Endothelial cell of umbilical vein (primary cell): ENCODE data around the gene ALOX5. TPM values are rescaled to one million over a fixed set of nuclear protein-coding genes. Genes with fewer than 3 reads are reported as not detected.

Experiments
- BruUV-seq: library from RNA; stranded (reverse); fragments of 400-500 nt; replicated peaks from 2 replicates; lab custom pipeline; 2021; lab: Mats Ljungman, UMichigan
- CTCF ChIA-PET: fragments of 300-600, 350-600 bp; sonication (Branson Sonifier 250); formaldehyde crosslinking; loops from one replicate; lab custom pipeline; 2021; ENCODE audit warnings: antibody characterized with exemption, inconsistent platforms; lab: Charles Lee
- POLR2A ChIA-PET: fragments of 300-600, 350-600 bp; sonication (Branson Sonifier 250); formaldehyde crosslinking; loops from one replicate; lab custom pipeline; 2021; ENCODE audit warnings: antibody characterized with exemption, inconsistent platforms; lab: Charles Lee
- DNase-seq: peaks from one replicate; pipeline ENCODE4 v3.0.0-alpha.2; 2011; ENCODE audit warnings: low read depth, low spot score
- FAIRE-seq: peaks from 2 replicates; lab custom pipeline; 2011; peaks lifted over from hg19 to GRCh38; lab: Jason Lieb, UNC
- H2AFZ ChIP-seq: 2 replicates; pipeline ENCODE4 v1.6.0; 2012; ENCODE audit warnings: low read depth, low read length, control low read depth, inconsistent platforms
- H3K27ac ChIP-seq: 2 replicates; pipeline ENCODE4 v1.5.1; 2011; ENCODE audit warnings: low read depth, mild to moderate bottlenecking, control low read depth, low read length, moderate library complexity; ENCODE audit not compliant: insufficient read depth
- H3K27me3 ChIP-seq, 2 experiments: 2 replicates each; pipeline versions ENCODE4 v1.6.0 to v1.6.1; 2011; ENCODE audit warnings: low read length in 2 of 2, mixed read lengths in 1 of 2; ENCODE audit not compliant: control insufficient read depth in 2 of 2, insufficient read depth in 2 of 2
- H3K36me3 ChIP-seq, 2 experiments: 2 replicates in 1 of 2; 3 replicates in 1 of 2; pipeline ENCODE4 v1.5.1; 2011; ENCODE audit warnings: low read length in 2 of 2, mild to moderate bottlenecking in 1 of 2, moderate library complexity in 1 of 2; ENCODE audit not compliant: control insufficient read depth in 2 of 2, insufficient read depth in 2 of 2; ENCODE audit errors: extremely low read depth in 1 of 2
- H3K4me1 ChIP-seq: 3 replicates; pipeline ENCODE4 v1.5.1; 2011; ENCODE audit warnings: mild to moderate bottlenecking, low read length; ENCODE audit not compliant: control insufficient read depth, insufficient read depth; ENCODE audit errors: extremely low read depth
- H3K4me2 ChIP-seq: 2 replicates; pipeline ENCODE4 v1.6.1; 2011; ENCODE audit warnings: low read length, control low read depth, mixed read lengths; ENCODE audit not compliant: insufficient read depth
- H3K4me3 ChIP-seq, 3 experiments: fragments of 200-600 bp in 1 of 3; sonication (generic), shearing (Covaris generic) in 1 of 3; replicated peaks in 1 of 3; 2 replicates each; pipeline ENCODE4 v1.5.1; 2011 to 2016; ENCODE audit warnings: control low read depth in 3 of 3, low read length in 3 of 3, mild to moderate bottlenecking in 2 of 3, inconsistent platforms in 1 of 3, low read depth in 1 of 3, moderate library complexity in 1 of 3; ENCODE audit not compliant: insufficient read depth in 1 of 3
- H3K79me2 ChIP-seq: 2 replicates; pipeline ENCODE4 v1.6.0; 2012; ENCODE audit warnings: low read length, inconsistent platforms; ENCODE audit not compliant: control insufficient read depth, insufficient read depth
- H3K9ac ChIP-seq: replicated peaks from 2 replicates; pipeline ENCODE3; 2011; ENCODE audit warnings: low read length, control low read depth; ENCODE audit not compliant: insufficient read depth; ENCODE audit errors: extremely low read depth
- H3K9me1 ChIP-seq: replicated peaks from 3 replicates; pipeline ENCODE4 v1.6.0; 2011; ENCODE audit warnings: mild to moderate bottlenecking, low read length; ENCODE audit not compliant: control insufficient read depth, insufficient read depth; ENCODE audit errors: extremely low read depth
- H3K9me3 ChIP-seq: replicated peaks from 2 replicates; pipeline ENCODE4 v1.5.1; 2012; ENCODE audit warnings: low read length, inconsistent platforms; ENCODE audit not compliant: control insufficient read depth, insufficient read depth
- H4K20me1 ChIP-seq: replicated peaks from 2 replicates; pipeline ENCODE3; 2011; ENCODE audit warnings: mild to moderate bottlenecking, low read length; ENCODE audit not compliant: control insufficient read depth, insufficient read depth; ENCODE audit errors: extremely low read depth
- EZH2 ChIP-seq: IDR thresholded peaks from 2 replicates; pipeline ENCODE4 v1.6.1; 2012; ENCODE audit warnings: borderline replicate concordance, low read depth, mild to moderate bottlenecking, moderate library complexity, low read length, inconsistent platforms; ENCODE audit not compliant: severe bottlenecking
- FOS ChIP-seq: IDR thresholded peaks from 2 replicates; pipeline ENCODE4 v1.6.1; 2011; ENCODE audit warnings: mild to moderate bottlenecking, low read length, moderate library complexity, borderline replicate concordance; ENCODE audit not compliant: insufficient read depth
- GATA2 ChIP-seq: IDR thresholded peaks from 2 replicates; pipeline ENCODE4 v1.7.0; 2011; ENCODE audit warnings: low read depth, mild to moderate bottlenecking, moderate library complexity, mixed read lengths, low read length; ENCODE audit not compliant: insufficient read length, insufficient read depth
- JUN ChIP-seq: IDR thresholded peaks from 2 replicates; pipeline ENCODE4 v1.6.1; 2011; ENCODE audit warnings: borderline replicate concordance, low read depth; ENCODE audit not compliant: insufficient read length, insufficient read depth
- MYC ChIP-seq: IDR thresholded peaks from one replicate; pipeline ENCODE4 v1.6.1; 2011; ENCODE audit warnings: mild to moderate bottlenecking, low read depth, low read length
- POLR2A ChIP-seq: IDR thresholded peaks from 2 replicates; pipeline ENCODE4 v1.6.1; 2012; ENCODE audit warnings: low read depth, mild to moderate bottlenecking, control low read depth, low read length
- POLR2AphosphoS5 ChIP-seq: IDR thresholded peaks from 2 replicates; pipeline ENCODE4 v1.6.1; 2012; ENCODE audit warnings: low read depth, mild to moderate bottlenecking, control low read depth, low read length, moderate library complexity; ENCODE audit not compliant: insufficient read depth
- dilution Hi-C: fragments of 300-500 bp; cut with MboI; formaldehyde crosslinking; loops from one replicate; pipeline ENCODE4 v1.15.0; 2019; ENCODE audit warnings: low sequenced_read_pairs; ENCODE audit not compliant: extremely low pct_ligation_motif_present
- intact Hi-C: fragments of 100-400 bp; cut with micrococcal nuclease; formaldehyde crosslinking; loops from one replicate; pipeline ENCODE4 v1.10.0; 2022
- polyA plus RNA-seq, 4 experiments: library from polyadenylated mRNA; depleted of rRNA in 3 of 4; stranded (reverse) in 3 of 4; unstranded in 1 of 4; fragments of >200 nt; gene quantifications; 2 replicates each; pipeline versions ENCODE4 v1.2.1 to v1.2.3, GENCODE V29; 2011 to 2012; ENCODE audit warnings: missing spikeins in 1 of 4
- total RNA-seq: library from RNA; stranded (reverse); gene quantifications from 2 replicates; pipeline ENCODE4 v1.2.3, GENCODE V29; 2021
- TF ChIP-seq, protein P1 (sequence below): IDR thresholded peaks from 2 replicates; pipeline ENCODE4 v1.6.1; 2011; ENCODE audit not compliant: insufficient read depth, insufficient read length
- TF ChIP-seq, protein P2 (sequence below), 2 donors: IDR thresholded peaks; 1 replicate in 1 of 2; 2 replicates in 1 of 2; pipeline ENCODE4 v1.5.1; 2011; ENCODE audit warnings: low read length in 2 of 2, mild to moderate bottlenecking in 2 of 2, moderate library complexity in 2 of 2, control low read depth in 1 of 2, inconsistent platforms in 1 of 2, low read depth in 1 of 2; ENCODE audit not compliant: insufficient read depth in 1 of 2; ENCODE audit errors: extremely low read depth in 1 of 2

ALOX5 gene
- total and polyA plus RNA-seq, 2 donors (not counting 3 experiments of a cell fraction or from before 2014, with no cell fraction given): 0.04 TPM; not detected in 1

DNA sequence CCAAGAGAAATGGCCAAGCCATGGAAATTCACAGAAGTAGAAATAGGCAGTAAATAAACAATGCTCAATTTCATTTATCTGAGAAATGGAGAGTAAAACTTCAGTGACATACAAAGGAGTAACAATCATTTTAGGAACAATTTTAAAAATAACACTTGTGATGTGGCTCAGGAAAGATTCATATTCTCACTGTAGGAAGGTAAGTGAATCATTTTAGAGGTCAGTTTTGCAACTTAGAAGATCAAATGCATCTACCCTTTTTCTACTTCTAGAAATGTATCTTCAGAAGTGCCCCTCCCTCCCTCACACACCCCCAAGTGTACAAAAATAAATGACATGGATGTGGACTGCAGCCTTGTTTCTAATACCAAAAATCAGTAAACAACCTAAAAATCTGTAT is 78.3 kb downstream of the ALOX5 start:
- dilution Hi-C loops (no loop called here), intact Hi-C loops (no loop called here)
- Histone ChIP-seq H3K9me1 (no peaks in the 10 kb centered on the region), H4K20me1 (no peaks in the 10 kb centered on the region), H3K36me3 (no peaks in the 10 kb centered on the region), H3K27ac (no peak overlapping the region), H3K9me3 (no peaks in the 10 kb centered on the region), H3K27me3 (no peaks in the 10 kb centered on the region), H3K4me1 (no peaks in the 10 kb centered on the region), H3K4me3 (no peak overlapping the region), H3K9ac (no peak overlapping the region), H2AFZ (no peak overlapping the region), H3K4me2 (no peak overlapping the region), H3K79me2 (no peaks in the 10 kb centered on the region)
- TF ChIP-seq FOS (no peak), EZH2 (no peak), GATA2 (no peak), JUN (no peak), MYC (no peak), POLR2A (no peak), POLR2AphosphoS5 (no peak)
- TF ChIP-seq, protein P1, sequence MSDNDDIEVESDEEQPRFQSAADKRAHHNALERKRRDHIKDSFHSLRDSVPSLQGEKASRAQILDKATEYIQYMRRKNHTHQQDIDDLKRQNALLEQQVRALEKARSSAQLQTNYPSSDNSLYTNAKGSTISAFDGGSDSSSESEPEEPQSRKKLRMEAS: no peak
- TF ChIP-seq, protein P2, sequence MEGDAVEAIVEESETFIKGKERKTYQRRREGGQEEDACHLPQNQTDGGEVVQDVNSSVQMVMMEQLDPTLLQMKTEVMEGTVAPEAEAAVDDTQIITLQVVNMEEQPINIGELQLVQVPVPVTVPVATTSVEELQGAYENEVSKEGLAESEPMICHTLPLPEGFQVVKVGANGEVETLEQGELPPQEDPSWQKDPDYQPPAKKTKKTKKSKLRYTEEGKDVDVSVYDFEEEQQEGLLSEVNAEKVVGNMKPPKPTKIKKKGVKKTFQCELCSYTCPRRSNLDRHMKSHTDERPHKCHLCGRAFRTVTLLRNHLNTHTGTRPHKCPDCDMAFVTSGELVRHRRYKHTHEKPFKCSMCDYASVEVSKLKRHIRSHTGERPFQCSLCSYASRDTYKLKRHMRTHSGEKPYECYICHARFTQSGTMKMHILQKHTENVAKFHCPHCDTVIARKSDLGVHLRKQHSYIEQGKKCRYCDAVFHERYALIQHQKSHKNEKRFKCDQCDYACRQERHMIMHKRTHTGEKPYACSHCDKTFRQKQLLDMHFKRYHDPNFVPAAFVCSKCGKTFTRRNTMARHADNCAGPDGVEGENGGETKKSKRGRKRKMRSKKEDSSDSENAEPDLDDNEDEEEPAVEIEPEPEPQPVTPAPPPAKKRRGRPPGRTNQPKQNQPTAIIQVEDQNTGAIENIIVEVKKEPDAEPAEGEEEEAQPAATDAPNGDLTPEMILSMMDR (IDR thresholded peaks at IDR 0.05; ENCODE audit: extremely low read depth in 1 of 2, insufficient read depth in 1 of 2, low read depth in 1 of 2, low read length in 2 of 2): no peak
- DNase-seq: no peak
- FAIRE-seq: no peak
- ChIA-PET POLR2A (no interaction called here), CTCF (interaction anchor here (1.9 kb wide), 1 partner anchor 13 kb away, joined by 10 read pairs; no protein-coding TSS in a partner anchor)
- no TSS peak for BruUV-seq
